Epithelial cell of esophagus (primary cell): ENCODE measurements around the gene GAB2.

ENCODE experiments used
- DNase-seq: peaks from one replicate; pipeline ENCODE4 v3.0.0; 2010; ENCODE audit warnings: low read depth
- H3K4me3 ChIP-seq: 2 replicates; pipeline ENCODE4 v1.5.1; 2011; ENCODE audit warnings: mild to moderate bottlenecking, low read length, control low read depth
- TF ChIP-seq, protein P1 (sequence below): IDR thresholded peaks from 2 replicates; pipeline ENCODE4 v1.5.1; 2011; ENCODE audit warnings: low read depth, mild to moderate bottlenecking, low read length, control low read depth, inconsistent platforms; ENCODE audit not compliant: insufficient read depth; ENCODE audit errors: missing control alignments

Gene GAB2

GRCh38 chr11:78268591-78269410, 148.8 kb downstream of the GAB2 start:
- H3K4me3 ChIP-seq = no peak overlapping the region
- TF ChIP-seq, protein P1, sequence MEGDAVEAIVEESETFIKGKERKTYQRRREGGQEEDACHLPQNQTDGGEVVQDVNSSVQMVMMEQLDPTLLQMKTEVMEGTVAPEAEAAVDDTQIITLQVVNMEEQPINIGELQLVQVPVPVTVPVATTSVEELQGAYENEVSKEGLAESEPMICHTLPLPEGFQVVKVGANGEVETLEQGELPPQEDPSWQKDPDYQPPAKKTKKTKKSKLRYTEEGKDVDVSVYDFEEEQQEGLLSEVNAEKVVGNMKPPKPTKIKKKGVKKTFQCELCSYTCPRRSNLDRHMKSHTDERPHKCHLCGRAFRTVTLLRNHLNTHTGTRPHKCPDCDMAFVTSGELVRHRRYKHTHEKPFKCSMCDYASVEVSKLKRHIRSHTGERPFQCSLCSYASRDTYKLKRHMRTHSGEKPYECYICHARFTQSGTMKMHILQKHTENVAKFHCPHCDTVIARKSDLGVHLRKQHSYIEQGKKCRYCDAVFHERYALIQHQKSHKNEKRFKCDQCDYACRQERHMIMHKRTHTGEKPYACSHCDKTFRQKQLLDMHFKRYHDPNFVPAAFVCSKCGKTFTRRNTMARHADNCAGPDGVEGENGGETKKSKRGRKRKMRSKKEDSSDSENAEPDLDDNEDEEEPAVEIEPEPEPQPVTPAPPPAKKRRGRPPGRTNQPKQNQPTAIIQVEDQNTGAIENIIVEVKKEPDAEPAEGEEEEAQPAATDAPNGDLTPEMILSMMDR = no peak
- no peak for DNase-seq

GRCh38 chr11:78266451-78266850, 151.2 kb downstream of the GAB2 start:
- DNase-seq = no peak
- no peak overlapping the region for H3K4me3 ChIP-seq
- TF ChIP-seq, protein P1 = no peak

DNA sequence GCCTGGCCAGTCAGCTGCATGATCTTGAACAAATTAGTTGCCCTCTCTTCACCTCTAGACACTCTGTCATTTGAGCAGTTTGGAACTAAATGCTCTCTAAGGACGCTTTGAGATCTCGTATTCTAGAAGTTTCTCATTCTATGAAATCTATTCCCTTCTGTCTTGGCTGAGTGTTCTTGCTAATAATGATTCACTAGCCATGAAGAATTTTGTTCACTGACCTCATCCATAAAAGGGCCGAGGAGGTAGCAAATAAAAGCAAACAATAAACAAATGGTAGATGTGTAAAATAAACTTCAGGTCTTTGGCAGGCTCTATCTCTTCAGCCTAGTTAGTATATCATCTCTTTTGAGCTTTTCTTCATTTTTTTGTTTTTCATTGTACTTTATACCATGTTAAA, 152.3 kb downstream of the GAB2 start:
- DNase-seq = no peak
- TF ChIP-seq, protein P1 = no peak
- H3K4me3 ChIP-seq = no peak overlapping the region

- TF ChIP-seq, protein P1 = no peak
- H3K4me3 ChIP-seq = no peak overlapping the region
- no peak for DNase-seq
Measured at GRCh38 chr11:78262691-78263090, 154.9 kb downstream of the GAB2 start.

GRCh38 chr11:78262238-78262637, 155.4 kb downstream of the GAB2 start:
- no peak for DNase-seq
- TF ChIP-seq, protein P1 = no peak
- no peak overlapping the region for H3K4me3 ChIP-seq

- TF ChIP-seq, protein P1 = no peak
- no peak for DNase-seq
- no peak overlapping the region for H3K4me3 ChIP-seq
Measured at GRCh38 chr11:78261828-78262227, 155.8 kb downstream of the GAB2 start.

DNA sequence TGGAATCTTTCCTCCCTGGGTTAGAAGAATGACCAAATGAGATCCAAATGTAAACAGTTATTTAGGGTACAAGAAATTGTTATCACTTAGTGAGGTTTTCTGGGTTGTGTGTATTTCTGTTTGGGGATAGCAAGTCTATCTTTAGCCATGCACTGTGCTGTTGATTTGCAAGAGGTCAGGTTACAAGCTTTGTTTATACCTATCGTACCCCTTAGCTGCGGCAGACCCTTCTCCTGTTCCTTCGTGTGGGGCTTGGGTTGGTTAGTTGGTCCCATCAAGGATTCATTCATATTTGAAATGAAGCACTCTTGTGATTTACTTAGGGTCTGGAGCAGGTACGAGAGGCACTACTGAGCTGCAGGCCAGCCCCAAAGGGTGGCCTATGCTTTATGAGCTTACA, 156.3 kb downstream of the GAB2 start:
- TF ChIP-seq, protein P1 = no peak
- H3K4me3 ChIP-seq = no peak overlapping the region
- DNase-seq = no peak
